HFF-Myc (cell line): Measurements from ENCODE around the gene CAMK2A.

Experiments used
- DNase-seq: peaks from one replicate; pipeline ENCODE4 v3.0.0-alpha.2; 2011; ENCODE audit warnings: low read depth; ENCODE audit errors: extremely low read depth
- H3K4me3 ChIP-seq: replicated peaks from 2 replicates; pipeline ENCODE4 v1.5.1; 2011; ENCODE audit warnings: low read depth, mild to moderate bottlenecking, control low read depth, low read length
- CTCF ChIP-seq: IDR thresholded peaks from 2 replicates; pipeline ENCODE4 v1.5.1; 2012; ENCODE audit warnings: mild to moderate bottlenecking, low read depth, low read length, control low read depth; ENCODE audit errors: missing control alignments

The CAMK2A gene

GRCh38 chr5:150301901-150302300 is 12.3 kb upstream of the CAMK2A start:
- DNase-seq, result no peak
- no peak for TF ChIP-seq CTCF
- H3K4me3 ChIP-seq, result peak overlapping the region; percentile 32

- no peak for DNase-seq
- no peak overlapping the region for H3K4me3 ChIP-seq
- TF ChIP-seq CTCF, result no peak
Measured at GRCh38 chr5:150301170-150301505, 11.6 kb upstream of the CAMK2A start.

- TF ChIP-seq CTCF, result no peak
- no peak overlapping the region for H3K4me3 ChIP-seq
- no peak for DNase-seq
Measured at GRCh38 chr5:150300496-150301169, 11.1 kb upstream of the CAMK2A start.

- no peak for TF ChIP-seq CTCF
- no peak overlapping the region for H3K4me3 ChIP-seq
- no peak for DNase-seq
Measured at GRCh38 chr5:150299571-150300327, 10.2 kb upstream of the CAMK2A start.

GRCh38 chr5:150298701-150299451 is 9.3 kb upstream of the CAMK2A start:
- TF ChIP-seq CTCF, result no peak
- no peak overlapping the region for H3K4me3 ChIP-seq
- peak; percentile 73 for DNase-seq

- DNase-seq, result no peak
- TF ChIP-seq CTCF, result no peak
- H3K4me3 ChIP-seq, result no peak overlapping the region
Measured at GRCh38 chr5:150297934-150298595, 8.5 kb upstream of the CAMK2A start.
